HG03139 (cell line): ENCODE data around the gene EEF1B2.
A peak's percentile ranks its signal among the peaks of the same experiment; 100 is the strongest.
"Not testable (repeated sequence)": the region's sequence is repeated elsewhere in the genome, so short reads cannot be mapped to it uniquely, and the experiment has no call there.

Experiments used
- ATAC-seq: cut with Tn5 transposase; IDR thresholded peaks from one replicate; pipeline ENCODE4 v1.9.1; 2021; ENCODE audit not compliant: unreplicated experiment

Gene EEF1B2

DNA sequence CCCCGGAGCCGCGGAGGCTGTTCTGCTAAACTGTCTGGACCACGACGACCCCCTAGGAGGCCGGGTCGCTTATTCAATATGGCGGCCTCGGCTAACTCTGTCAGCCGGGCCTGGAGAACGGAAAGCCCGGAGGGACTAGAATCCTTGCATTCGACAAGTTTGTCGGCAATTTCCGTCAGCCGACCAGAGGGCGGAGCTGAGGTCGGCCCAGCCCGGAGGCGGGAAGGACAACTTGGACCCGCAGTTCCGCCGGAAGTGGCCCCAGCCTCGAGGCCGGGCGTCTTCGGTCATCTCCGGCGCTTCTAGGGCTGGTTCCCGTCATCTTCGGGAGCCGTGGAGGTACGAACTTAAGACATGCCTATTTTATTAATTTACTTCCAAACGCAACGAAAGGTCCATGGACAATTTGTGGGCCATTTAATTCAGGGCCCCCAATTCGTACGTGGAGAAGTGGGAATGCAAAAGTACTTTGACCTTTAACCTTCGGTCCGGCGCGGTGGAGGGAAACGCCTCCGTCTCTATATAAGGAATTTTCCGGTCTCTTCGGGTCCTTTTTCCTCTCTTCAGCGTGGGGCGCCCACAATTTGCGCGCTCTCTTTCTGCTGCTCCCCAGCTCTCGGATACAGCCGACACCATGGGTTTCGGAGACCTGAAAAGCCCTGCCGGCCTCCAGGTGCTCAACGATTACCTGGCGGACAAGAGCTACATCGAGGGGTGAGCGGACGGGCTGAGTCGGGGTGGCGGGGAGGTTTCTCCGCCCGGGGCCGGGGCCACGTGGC is at the start of gene EEF1B2, which contains the start of gene NDUFS1:
EEF1B2 (plus strand) TSS at position 550 of the 779 bp plus-strand sequence; CDS start at position 635, 85 bp downstream.
NDUFS1 (minus strand) TSS at position 99 of the 779 bp plus-strand sequence. CDS start 5,766 bp downstream, outside the sequence.
- peak; percentile 92 for ATAC-seq

DNA sequence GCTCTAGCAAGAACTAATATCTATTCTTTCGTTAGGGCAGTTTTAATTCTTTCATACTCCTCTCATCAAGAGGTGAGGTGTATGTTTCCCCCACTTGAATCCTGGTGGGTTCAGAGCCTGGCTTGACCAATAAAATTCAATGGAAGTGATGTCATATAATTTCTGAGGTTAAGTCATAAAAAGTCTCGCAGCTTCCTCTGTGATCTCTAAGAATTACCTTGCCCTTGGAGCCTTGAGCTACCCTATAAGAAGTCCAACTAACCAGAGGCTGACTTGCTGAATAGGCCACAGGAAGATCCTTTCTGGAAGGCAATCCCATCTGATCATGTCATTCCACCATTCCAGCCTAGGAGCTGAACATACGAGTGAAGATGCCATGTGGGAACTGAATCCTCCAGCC is 47.6 kb upstream of the EEF1B2 start:
- ATAC-seq = no peak

DNA sequence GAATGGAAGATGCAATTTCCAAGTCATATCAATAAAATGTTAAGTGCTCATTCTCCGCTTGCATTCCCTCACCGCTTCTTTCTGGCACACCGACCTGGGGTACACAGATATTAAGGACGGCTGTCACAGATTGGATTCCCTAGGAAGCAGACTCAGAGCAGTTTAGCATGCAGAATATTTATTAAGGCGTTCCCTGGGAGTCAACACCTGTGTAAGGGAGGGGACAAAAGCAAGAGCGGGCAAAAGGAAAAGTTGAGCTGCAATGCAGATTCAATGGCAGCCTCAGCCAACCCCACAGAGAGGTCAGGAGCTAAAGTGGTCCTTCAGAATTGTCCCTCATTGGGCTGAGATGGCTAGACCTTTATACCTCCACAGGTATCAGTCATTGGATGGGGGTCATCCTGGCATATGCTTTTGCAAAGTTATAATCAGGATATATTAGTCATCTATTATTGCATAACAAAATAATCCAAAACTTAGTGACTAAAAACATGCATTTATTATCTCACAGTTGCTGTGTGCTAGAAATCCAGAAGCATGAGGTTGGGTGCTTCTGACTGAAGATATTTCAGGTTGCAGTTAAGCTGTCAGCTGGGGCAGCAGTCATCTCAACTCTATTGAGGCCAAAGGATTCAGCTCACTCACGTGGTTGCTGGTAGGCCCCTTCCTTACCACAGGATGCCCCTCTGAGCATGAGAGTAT is 46.7 kb upstream of the EEF1B2 start:
- no peak for ATAC-seq

DNA sequence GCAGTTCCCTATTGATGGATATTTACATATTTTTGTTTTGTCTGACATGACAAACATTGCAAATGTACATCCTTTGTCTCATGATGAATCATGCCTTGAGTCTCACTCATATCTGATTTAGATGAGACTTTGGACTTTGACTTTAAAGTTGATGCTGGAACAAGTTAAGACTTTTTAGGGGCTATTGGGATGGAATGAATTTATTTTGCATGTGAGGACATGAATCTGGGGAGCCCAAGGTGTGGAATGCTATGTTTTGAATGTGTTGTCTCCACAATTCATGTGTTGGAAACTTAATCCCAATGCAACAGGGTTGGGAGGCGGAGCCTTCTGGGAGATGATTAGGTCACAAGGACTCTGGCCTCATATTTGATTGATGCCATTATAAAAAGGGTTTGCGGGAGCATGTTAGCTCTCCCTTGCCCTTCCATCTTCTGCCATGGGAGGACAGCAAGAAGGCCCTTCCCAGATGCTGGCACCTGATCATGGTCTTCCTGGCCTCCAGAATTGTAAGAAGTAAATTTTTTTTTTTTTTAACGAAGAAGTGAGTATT is 44.6 kb upstream of the EEF1B2 start:
- no peak for ATAC-seq

DNA sequence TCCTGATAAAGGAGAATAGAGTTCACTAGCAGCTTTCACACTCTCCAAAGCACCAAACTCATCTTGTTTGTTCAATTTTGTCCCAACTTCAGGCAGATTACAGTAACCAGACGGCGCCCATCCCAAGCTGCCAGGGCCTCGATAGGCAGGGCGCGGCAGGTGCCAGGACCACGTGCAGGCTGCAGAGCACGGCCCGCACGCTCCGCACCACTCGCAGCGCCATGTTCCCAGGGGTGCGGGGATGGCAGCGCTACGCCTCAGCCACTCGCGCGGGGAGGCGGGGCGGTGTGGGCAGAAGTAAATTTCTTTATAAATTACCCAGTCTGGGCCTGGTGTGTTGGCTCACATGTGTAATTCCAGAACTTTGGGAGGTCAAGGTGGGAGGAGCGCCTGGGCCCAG is 43.4 kb upstream of the EEF1B2 start:
- ATAC-seq = no peak

DNA sequence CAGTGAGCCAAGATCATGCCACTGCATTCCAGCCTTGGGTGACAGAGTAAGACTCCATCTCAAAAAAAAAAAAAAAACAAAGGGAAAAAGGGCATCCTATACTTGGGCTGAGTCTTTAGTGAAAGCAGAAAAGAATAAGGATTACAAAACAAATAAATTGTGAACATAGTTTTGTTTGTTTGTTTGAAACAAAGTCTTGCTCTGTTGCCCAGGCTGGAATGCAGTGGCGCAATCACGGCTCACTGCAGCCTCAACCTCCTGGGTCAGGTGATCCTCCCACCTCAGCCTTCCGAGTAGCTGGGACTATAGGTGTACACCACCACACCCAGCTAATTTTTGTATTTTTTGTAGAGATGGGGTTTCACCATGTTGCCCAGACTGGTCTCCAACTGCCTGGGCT is 37.1 kb upstream of the EEF1B2 start:
- not testable (repeated sequence) for ATAC-seq

DNA sequence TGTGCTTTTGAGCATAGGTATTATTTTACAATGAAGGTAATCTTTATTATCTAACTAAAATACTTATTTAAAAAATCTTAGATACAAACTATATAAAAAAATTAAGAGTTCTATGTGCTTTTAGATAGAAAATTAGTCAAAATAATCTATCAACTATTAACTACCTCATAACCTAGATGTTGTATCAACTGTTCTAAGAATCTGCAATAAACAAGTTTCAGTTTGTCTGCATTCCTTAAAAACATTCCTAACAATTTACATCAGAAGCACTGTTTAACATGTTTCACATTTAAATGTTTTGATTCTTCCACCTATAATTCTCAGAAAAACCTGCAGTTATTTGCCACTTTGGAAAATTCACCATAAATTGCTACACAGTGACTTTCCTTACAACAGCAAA is 33.8 kb upstream of the EEF1B2 start:
- ATAC-seq = no peak

DNA sequence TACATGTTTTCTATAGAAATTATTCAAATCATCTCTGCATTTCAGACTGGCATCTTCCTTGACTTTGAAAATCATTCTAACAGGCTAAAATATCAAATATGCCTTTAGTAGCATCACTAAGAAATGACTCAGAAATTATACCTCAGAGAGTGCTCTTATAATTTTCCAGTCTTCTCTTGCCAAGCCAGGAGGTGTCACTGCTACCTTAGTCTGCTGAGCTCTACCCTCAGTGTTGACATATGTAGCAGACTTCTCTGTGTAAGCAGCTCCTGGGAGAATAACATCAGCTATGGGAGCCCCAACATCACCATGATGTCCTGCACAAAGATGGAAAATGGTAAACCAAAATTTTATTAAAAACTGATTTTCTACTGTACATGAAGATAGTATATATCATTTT is 32.0 kb upstream of the EEF1B2 start:
- no peak for ATAC-seq

DNA sequence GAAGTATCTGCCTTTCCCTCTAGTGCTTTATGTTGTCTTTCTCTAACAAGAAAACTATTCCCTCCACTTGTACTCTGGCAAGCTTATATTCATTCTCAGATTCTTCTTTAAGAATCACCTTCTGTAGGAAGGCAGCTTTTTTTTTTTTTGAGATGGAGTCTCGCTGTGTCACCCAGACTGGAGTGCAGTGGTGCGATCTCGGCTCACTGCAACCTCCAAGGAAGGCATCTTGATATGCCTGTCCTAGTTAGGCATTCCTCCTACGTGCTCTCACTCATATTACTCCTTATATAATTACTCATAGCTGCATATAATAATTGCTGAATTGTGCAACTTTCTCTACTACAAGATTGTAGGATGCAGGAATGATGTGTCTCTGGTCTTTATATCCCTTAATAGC is 16.2 kb upstream of the EEF1B2 start:
- ATAC-seq = no peak

DNA sequence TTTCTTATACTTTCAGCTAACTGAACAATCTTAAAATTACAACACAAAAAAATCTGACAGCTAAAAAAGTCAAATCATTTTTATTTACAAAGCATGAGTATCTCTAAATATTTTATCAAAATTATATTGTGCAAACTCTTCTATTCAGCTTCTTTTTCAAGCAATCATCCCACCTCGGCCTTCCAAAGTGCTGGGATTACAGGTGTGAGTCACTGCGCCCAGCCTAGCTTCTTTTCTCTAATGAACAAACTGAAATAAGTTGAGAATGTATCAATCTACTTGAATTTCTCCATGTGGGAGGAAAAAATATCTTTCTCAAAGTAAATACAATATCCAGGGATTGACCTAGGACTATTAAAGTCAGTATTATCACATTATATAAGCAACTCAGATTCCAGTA is 15.3 kb upstream of the EEF1B2 start:
- ATAC-seq = no peak

DNA sequence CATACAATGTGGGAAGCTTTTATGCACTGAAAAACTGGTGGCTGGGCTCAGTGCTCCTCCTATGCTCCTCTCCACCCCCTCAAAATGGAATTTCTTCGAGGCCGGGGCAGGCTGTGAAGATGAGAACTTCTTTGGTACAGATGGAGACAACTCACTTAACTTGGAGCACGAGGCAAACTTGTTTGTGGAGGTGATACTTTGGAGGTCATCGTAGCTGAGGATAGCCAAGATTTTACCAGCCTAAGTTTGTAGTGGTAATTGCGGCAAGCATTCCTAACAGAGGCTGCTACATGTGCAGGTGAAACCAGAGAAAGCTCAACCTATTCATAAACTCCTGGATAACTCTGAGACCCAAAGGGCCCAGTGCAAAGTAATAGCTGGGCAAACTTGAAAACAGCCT is 14.0 kb upstream of the EEF1B2 start:
- ATAC-seq = no peak

DNA sequence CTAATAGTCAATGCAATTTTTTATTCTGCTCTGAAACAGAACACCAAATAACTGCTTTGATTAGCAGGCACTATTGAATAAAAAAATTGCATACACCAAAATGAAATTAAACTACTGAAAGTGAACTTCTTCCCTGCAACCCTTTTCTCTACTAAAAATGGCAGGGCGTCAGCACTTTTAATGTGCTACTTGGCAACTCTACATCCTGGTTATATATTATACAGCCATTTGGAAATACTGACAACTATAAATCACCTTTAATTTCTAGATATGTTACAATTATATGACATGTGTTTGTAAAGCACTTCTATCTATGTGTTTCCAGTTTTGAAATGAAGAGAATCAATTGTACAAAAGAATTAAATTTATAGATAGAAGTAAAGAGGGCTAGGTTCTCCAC is 10.4 kb upstream of the EEF1B2 start:
- no peak for ATAC-seq

DNA sequence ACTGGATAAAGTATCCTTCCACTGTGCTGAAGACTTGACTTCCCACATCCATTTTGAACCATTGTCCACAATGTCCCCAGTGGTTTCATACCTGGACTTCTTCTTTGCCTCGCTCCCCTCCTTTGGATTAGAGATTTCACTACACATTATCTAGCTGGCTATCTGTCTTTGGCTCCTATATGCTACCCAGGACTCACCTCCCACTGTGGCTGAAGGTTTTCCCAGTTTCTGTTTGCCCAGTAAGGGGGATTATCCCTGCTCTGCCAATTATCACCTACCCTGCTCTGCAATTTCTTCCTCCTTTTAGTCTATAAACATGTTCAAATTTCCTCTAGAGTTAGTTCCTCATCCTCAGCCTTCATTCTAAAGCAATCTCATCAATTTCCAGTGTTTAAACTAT is 9.5 kb upstream of the EEF1B2 start:
- no peak for ATAC-seq

DNA sequence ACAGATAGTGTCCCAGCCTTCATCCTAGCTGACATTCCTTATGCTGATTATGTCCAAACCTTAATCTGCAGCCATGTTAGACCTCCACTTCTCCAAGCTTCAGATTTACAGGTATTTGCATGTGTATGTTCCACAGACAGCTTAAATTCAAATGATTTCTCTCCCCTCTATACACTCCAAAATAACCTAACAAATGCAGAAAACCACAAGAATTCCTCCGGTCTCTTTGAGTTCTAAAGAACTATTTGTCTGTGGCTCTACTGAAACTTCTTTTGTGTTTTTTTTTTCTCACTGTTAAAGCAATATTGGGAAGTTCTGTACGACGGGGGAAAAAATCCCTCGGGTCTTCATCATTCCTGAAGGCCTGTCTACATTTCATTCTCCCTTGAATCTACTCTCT is 9.1 kb upstream of the EEF1B2 start:
- no peak for ATAC-seq

DNA sequence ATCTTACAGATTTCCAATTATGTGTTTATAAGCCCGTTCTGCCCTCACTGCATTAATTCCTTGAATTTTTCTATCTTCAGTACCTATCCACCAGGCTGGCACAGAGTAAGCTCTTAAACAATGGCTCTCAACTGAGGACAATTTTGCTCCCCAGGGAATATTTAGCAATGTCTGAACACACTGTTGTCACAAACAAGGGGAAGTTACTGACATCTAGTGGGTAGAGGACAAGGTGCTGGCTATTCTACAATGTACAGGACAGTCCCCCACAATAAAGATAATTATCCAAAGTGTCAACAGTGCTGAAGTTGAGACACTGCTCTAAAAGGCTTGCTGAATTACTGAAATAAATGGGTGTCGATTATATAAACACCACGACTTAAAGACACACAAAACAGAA is 5.5 kb upstream of the EEF1B2 start:
- ATAC-seq = no peak

DNA sequence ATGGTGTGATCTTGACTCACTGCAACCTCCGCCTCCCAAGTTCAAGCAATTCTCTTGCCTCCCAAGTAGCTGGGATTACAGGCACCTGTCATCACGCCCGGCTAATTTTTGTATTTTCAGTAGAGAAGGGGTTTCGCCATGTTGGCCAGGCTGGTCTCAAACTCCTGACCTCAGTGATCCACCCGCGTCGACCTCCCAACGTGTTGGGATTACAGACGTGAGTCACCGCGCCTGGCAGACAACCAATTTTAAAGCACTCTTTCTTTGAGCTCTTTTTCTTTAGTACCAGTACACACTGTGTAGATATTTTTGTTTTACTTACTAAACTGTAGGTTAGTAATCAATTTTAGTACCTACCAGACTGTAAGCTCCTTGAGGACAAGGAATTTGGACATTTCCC is 2.7 kb upstream of the EEF1B2 start:
- ATAC-seq = not testable (repeated sequence)

DNA sequence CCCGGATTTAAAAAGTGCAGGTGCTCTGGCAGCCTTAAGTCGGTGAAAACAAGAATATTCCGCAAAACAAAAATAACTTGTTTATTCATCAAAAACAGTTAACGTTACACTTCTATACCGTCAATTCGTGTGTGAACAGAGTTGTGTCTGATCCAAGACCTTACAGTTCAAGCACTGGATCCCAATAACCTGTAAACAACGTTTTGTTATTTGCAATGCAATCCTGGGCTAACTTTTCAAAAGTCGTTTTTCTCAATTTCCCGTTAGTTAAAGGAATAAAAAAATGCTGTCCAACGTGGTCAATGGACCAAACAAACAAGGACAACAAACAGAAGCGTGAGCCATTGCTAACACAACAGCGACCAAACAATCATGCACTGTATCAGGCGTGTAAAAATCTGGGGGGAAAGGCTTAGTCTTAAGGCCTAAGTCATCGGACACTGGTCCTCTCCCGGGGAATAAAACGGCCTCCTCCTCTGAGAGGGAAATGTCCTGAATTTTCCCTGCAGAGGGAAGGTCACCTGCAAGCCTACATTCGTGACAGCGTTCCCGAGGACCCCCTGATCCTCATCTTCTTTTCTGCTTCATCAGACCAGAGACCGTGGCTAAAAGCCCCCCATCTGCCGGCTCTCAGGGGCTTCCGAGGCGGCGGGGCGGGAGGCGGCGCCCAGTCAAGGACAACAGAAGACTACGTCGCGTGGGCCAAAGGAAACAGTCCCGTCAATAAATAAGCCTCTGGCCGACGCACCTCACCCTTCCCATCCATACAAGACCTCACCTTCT is 941 bp upstream of the EEF1B2 start:
- peak; percentile 10 for ATAC-seq

DNA sequence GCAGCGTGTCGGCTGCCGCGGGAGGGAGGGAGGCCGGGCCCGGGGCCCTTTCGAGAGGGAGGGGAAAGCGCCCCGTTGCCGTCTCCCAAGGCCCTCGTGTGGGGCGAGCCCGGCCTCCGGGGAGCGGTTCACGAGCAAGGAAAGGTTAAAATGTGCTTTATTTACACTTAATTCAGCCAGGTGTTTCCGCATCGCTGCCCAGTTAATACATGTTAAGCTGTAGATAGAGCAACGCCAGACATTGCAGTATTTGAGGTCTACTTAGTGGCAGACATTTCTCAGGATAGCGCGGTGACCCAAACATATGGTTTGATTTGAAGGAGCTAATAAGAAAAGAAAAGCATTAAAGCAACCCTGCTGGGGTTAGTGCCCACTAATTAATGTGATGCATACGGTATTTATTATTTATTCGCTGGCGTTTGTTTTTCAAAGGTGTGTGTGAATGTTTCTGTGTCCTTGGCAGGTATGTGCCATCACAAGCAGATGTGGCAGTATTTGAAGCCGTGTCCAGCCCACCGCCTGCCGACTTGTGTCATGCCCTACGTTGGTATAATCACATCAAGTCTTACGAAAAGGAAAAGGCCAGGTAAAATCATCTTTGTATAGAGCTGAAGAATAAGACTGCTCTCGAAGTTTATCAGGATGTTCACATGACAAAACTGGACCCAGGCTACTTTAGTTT is 571 bp downstream of the EEF1B2 start:
- peak; percentile 51 for ATAC-seq

DNA sequence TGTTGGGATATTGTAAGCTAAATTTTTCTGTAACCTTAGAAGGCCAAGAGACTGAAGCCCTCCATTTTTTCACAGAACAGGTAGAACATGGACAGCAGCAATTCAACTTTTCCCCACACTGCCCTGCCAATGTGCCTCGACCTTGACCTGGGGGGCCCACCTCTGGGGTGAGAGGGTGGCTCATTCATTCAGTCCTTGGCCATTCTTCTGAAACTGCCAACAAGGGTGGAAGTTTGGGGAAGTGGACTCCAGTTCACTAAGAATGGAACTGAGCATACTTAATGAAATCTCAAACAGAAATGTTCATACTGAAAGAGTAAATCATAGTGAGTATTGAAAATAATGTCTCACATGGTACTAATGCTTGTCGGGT is 1.1 kb downstream of the EEF1B2 start:
- ATAC-seq = no peak

DNA sequence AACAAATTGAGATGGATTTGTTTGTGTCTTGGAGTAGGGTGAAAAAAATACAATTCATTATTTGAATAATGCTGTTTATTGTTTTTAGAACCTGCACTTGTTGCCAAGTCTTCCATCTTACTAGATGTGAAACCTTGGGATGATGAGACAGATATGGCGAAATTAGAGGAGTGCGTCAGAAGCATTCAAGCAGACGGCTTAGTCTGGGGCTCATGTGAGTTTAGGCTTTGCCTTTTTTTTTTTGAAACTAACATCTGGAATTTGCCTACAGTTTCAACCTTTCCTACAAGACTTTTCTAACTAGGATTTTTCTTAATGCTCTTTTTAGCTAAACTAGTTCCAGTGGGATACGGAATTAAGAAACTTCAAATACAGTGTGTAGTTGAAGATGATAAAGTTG is 2.7 kb downstream of the EEF1B2 start:
- not testable (repeated sequence) for ATAC-seq
